ENCODE results near the gene EDN2.

DNA sequence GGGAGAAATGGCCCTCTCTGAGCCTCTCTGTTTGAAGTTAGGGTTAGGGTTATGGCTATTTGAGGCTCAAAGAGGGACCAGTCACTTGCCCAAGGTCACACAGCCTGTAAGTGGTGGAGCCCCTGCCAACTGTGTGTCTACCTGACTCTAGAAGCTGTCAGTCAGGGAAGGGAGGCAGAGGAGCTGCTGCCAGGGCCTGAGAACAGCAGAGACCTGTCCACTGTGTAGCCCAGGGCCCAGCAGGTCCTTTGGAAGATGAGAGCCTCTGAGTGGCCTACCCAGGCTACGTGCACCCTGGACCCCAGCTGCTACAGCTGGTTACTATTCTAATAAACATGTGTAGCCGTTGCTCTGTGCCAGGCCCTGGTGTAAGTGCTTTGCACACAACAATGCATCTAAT lies 15.1 kb upstream of the EDN2 start:
- TF ChIP-seq RAD21 (IDR thresholded peaks at IDR 0.05) (no peak), YY1 (IDR thresholded peaks at IDR 0.05) (no peak), NR2F2 (IDR thresholded peaks at IDR 0.05) (no peak), JUND (IDR thresholded peaks at IDR 0.05) (no peak), TAF1 (conservative IDR thresholded peaks at IDR 0.05) (no peak), GABPA (IDR thresholded peaks at IDR 0.05 in 1 of 2, conservative IDR thresholded peaks at IDR 0.05 in 1 of 2) (no peak)
- TF ChIP-seq, protein P1, sequence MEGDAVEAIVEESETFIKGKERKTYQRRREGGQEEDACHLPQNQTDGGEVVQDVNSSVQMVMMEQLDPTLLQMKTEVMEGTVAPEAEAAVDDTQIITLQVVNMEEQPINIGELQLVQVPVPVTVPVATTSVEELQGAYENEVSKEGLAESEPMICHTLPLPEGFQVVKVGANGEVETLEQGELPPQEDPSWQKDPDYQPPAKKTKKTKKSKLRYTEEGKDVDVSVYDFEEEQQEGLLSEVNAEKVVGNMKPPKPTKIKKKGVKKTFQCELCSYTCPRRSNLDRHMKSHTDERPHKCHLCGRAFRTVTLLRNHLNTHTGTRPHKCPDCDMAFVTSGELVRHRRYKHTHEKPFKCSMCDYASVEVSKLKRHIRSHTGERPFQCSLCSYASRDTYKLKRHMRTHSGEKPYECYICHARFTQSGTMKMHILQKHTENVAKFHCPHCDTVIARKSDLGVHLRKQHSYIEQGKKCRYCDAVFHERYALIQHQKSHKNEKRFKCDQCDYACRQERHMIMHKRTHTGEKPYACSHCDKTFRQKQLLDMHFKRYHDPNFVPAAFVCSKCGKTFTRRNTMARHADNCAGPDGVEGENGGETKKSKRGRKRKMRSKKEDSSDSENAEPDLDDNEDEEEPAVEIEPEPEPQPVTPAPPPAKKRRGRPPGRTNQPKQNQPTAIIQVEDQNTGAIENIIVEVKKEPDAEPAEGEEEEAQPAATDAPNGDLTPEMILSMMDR (IDR thresholded peaks at IDR 0.05; ENCODE audit: low read depth, low read length, missing input control), result no peak
- TF ChIP-seq, protein P2, sequence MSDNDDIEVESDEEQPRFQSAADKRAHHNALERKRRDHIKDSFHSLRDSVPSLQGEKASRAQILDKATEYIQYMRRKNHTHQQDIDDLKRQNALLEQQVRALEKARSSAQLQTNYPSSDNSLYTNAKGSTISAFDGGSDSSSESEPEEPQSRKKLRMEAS (IDR thresholded peaks at IDR 0.05), result no peak
- TF ChIP-seq, protein P3, sequence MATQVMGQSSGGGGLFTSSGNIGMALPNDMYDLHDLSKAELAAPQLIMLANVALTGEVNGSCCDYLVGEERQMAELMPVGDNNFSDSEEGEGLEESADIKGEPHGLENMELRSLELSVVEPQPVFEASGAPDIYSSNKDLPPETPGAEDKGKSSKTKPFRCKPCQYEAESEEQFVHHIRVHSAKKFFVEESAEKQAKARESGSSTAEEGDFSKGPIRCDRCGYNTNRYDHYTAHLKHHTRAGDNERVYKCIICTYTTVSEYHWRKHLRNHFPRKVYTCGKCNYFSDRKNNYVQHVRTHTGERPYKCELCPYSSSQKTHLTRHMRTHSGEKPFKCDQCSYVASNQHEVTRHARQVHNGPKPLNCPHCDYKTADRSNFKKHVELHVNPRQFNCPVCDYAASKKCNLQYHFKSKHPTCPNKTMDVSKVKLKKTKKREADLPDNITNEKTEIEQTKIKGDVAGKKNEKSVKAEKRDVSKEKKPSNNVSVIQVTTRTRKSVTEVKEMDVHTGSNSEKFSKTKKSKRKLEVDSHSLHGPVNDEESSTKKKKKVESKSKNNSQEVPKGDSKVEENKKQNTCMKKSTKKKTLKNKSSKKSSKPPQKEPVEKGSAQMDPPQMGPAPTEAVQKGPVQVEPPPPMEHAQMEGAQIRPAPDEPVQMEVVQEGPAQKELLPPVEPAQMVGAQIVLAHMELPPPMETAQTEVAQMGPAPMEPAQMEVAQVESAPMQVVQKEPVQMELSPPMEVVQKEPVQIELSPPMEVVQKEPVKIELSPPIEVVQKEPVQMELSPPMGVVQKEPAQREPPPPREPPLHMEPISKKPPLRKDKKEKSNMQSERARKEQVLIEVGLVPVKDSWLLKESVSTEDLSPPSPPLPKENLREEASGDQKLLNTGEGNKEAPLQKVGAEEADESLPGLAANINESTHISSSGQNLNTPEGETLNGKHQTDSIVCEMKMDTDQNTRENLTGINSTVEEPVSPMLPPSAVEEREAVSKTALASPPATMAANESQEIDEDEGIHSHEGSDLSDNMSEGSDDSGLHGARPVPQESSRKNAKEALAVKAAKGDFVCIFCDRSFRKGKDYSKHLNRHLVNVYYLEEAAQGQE (IDR thresholded peaks at IDR 0.05), result no peak

Data from liver (tissue), 3 donors.